ENCODE data around the gene CAMSAP1. TPM values are rescaled to one million over a fixed set of nuclear protein-coding genes. Genes with fewer than 3 reads are reported as not detected.

CAMSAP1 gene
- total and polyA plus RNA-seq, 2 donors from 2014 or later: 3.3 to 38.6 TPM

DNA sequence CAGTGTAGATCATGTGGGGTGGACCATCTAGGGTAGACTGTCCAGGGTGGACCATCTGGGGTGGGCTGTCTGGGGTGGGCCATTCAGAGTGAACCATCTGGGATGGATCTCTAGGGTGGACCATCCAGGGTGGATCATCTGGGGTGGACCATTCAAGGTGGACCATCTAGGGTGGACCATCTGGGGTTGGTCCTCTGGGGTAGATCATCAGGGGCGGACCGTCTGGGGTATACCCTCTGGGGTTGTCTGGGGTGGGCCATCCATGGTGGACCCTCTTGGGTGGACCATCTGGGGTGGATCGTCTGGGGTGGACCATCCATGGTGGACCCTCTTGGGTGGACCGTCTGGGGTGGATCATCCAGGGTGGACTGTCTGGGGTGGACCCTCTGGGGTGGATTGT, 141.1 kb downstream of the CAMSAP1 start:
- no peak overlapping the region for H3K4me3 ChIP-seq (ENCODE audit: low read length in 3 of 3)
- no peak overlapping the region for H3K27ac ChIP-seq (ENCODE audit: low read depth in 2 of 2, low read length in 2 of 2)
- H3K27me3 ChIP-seq (ENCODE audit: control insufficient read depth, insufficient read depth, low read length): no peaks in the 10 kb centered on the region
- peaks cover 0 to 14% (median 0%) of the 10 kb centered on the region in 3 donors for H3K9me3 ChIP-seq (ENCODE audit: control insufficient read depth in 2 of 3, insufficient read depth in 1 of 3, low read length in 3 of 3)
- H3K36me3 ChIP-seq (ENCODE audit: control insufficient read depth in 2 of 3, insufficient read depth in 3 of 3, low read length in 3 of 3): no peaks in the 10 kb centered on the region
- TF ChIP-seq, protein P1, sequence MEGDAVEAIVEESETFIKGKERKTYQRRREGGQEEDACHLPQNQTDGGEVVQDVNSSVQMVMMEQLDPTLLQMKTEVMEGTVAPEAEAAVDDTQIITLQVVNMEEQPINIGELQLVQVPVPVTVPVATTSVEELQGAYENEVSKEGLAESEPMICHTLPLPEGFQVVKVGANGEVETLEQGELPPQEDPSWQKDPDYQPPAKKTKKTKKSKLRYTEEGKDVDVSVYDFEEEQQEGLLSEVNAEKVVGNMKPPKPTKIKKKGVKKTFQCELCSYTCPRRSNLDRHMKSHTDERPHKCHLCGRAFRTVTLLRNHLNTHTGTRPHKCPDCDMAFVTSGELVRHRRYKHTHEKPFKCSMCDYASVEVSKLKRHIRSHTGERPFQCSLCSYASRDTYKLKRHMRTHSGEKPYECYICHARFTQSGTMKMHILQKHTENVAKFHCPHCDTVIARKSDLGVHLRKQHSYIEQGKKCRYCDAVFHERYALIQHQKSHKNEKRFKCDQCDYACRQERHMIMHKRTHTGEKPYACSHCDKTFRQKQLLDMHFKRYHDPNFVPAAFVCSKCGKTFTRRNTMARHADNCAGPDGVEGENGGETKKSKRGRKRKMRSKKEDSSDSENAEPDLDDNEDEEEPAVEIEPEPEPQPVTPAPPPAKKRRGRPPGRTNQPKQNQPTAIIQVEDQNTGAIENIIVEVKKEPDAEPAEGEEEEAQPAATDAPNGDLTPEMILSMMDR (IDR thresholded peaks at IDR 0.05; ENCODE audit: borderline replicate concordance, extremely low read depth, insufficient read depth): no peak
- FAIRE-seq: no peak
- H3K9ac ChIP-seq (ENCODE audit: low read length in 3 of 3): no peak overlapping the region
- no peak for DNase-seq
- intact Hi-C loops (cut with DNase I): no loop called here
- H3K4me1 ChIP-seq (ENCODE audit: control insufficient read depth in 2 of 3, insufficient read depth in 2 of 3, low read depth in 1 of 3, low read length in 3 of 3): no peaks in the 10 kb centered on the region

DNA sequence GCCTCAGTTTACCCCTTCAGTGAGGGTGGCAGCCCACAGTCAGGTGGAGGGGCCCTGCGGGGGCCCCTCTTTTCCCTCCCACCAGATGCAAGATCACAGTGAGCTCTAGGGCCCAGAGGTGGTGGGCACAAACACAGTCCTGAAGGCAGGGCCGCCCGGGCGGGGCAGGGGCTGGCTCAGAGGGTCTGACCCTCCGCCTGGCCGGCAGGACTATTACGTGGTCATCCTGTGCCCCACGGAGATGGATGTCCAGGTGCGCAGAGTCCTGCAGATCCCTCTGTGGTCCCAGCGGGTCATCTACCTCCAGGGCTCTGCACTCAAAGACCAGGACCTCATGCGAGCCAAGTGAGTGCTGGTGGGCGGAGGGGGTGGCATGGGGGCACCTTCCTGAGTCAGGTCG, 141.9 kb downstream of the CAMSAP1 start:
- DNase-seq: no peak

DNA sequence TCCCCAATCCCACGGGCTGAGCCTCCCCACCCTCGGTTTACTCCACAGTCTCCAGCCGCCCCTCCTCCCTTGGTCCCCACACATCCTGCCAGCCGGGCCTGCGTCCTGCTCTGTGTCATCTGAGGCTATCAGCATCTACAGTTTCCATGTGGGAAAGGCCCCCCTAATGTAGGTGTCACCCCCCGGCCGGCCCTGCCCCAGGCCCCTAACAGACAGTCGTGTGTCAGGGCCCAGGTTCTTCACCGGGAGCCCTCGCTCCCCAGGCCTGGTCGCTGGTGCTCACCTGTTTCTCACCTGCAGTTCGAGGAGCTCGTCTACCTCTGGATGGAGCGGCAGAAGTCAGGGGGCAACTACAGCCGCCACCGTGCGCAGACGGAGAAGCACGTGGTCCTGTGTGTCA, 142.6 kb downstream of the CAMSAP1 start:
- intact Hi-C loops (cut with DNase I): no loop called here

More for the DNA sequence above, 141.9 kb downstream of the CAMSAP1 start:
- no peaks in the 10 kb centered on the region for H3K36me3 ChIP-seq (ENCODE audit: control insufficient read depth in 2 of 3, insufficient read depth in 3 of 3, low read length in 3 of 3)
- no peaks in the 10 kb centered on the region for H3K4me1 ChIP-seq (ENCODE audit: control insufficient read depth in 2 of 3, insufficient read depth in 2 of 3, low read depth in 1 of 3, low read length in 3 of 3)
- no peak overlapping the region for H3K4me3 ChIP-seq (ENCODE audit: low read length in 3 of 3)
- H3K27ac ChIP-seq (ENCODE audit: low read depth in 2 of 2, low read length in 2 of 2): no peak overlapping the region
- H3K27me3 ChIP-seq (ENCODE audit: control insufficient read depth, insufficient read depth, low read length): no peaks in the 10 kb centered on the region
- intact Hi-C loops (cut with DNase I): no loop called here
- peaks cover 0 to 14% (median 0%) of the 10 kb centered on the region in 3 donors for H3K9me3 ChIP-seq (ENCODE audit: control insufficient read depth in 2 of 3, insufficient read depth in 1 of 3, low read length in 3 of 3)
- TF ChIP-seq, protein P1 (IDR thresholded peaks at IDR 0.05; ENCODE audit: borderline replicate concordance, extremely low read depth, insufficient read depth): no peak
- H3K9ac ChIP-seq (ENCODE audit: low read length in 3 of 3): no peak overlapping the region
- no peak for FAIRE-seq

More for the DNA sequence above, 142.6 kb downstream of the CAMSAP1 start:
- Histone ChIP-seq H3K4me3 (ENCODE audit: low read length in 3 of 3) (no peak overlapping the region), H3K4me1 (ENCODE audit: control insufficient read depth in 2 of 3, insufficient read depth in 2 of 3, low read depth in 1 of 3, low read length in 3 of 3) (no peaks in the 10 kb centered on the region), H3K27me3 (ENCODE audit: control insufficient read depth, insufficient read depth, low read length) (no peaks in the 10 kb centered on the region), H3K9me3 (ENCODE audit: control insufficient read depth in 2 of 3, insufficient read depth in 1 of 3, low read length in 3 of 3) (peaks cover 0 to 14% (median 0%) of the 10 kb centered on the region in 3 donors), H3K36me3 (ENCODE audit: control insufficient read depth in 2 of 3, insufficient read depth in 3 of 3, low read length in 3 of 3) (no peaks in the 10 kb centered on the region), H3K27ac (ENCODE audit: low read depth in 2 of 2, low read length in 2 of 2) (no peak overlapping the region), H3K9ac (ENCODE audit: low read length in 3 of 3) (no peak overlapping the region)
- DNase-seq (no peak), FAIRE-seq (no peak)
- TF ChIP-seq, protein P1 (IDR thresholded peaks at IDR 0.05; ENCODE audit: borderline replicate concordance, extremely low read depth, insufficient read depth): no peak
